PC-3 (cell line): ENCODE measurements around the gene SLC38A8.

Experiments used
- EZH2 ChIP-seq: fragments of 300-600 bp; sonication (generic); IDR thresholded peaks from one replicate; pipeline ENCODE4 v1.6.1; 2017; ENCODE audit warnings: antibody characterized with exemption, mild to moderate bottlenecking, low read length; ENCODE audit not compliant: unreplicated experiment
- TF ChIP-seq, protein P1 (sequence below): fragments of 300-600 bp; sonication (generic); conservative IDR thresholded peaks from 2 replicates; pipeline ENCODE4 v1.5.1; 2017; ENCODE audit warnings: antibody characterized with exemption, low read depth, mild to moderate bottlenecking, low read length

DNA sequence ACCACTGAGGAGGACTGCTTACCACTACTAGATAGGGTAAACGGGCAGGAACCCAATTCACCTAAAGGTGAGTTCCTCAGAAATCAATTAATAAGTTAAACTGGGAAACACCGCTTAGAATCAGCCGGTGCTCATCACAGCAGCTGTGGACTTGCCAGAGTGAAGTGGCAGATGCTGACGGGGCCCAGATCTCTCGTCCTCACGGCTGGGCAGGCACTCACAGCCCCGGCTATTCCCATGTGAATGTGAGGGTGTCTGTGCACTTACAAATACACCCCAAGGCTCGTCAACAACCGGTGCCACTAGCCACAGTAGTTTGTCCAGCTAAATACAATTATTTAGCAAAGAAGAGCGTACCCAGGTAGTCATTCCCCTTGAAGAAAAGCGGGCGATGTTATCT, 44.4 kb upstream of the SLC38A8 start:
- TF ChIP-seq, protein P1, sequence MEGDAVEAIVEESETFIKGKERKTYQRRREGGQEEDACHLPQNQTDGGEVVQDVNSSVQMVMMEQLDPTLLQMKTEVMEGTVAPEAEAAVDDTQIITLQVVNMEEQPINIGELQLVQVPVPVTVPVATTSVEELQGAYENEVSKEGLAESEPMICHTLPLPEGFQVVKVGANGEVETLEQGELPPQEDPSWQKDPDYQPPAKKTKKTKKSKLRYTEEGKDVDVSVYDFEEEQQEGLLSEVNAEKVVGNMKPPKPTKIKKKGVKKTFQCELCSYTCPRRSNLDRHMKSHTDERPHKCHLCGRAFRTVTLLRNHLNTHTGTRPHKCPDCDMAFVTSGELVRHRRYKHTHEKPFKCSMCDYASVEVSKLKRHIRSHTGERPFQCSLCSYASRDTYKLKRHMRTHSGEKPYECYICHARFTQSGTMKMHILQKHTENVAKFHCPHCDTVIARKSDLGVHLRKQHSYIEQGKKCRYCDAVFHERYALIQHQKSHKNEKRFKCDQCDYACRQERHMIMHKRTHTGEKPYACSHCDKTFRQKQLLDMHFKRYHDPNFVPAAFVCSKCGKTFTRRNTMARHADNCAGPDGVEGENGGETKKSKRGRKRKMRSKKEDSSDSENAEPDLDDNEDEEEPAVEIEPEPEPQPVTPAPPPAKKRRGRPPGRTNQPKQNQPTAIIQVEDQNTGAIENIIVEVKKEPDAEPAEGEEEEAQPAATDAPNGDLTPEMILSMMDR, result no peak
- no peak for TF ChIP-seq EZH2
